RPMI7951 (cell line): ENCODE results near the gene OTOG. TPM values are rescaled to one million over a fixed set of nuclear protein-coding genes. Genes with fewer than 3 reads are reported as not detected.

Source experiments
- DNase-seq: peaks from one replicate; pipeline ENCODE4 v3.0.0-alpha.2; 2012; ENCODE audit warnings: low read depth
- total RNA-seq: library from RNA; depleted of rRNA; stranded (reverse); fragments of >200 nt; shearing (Covaris generic); gene quantifications from 2 replicates; pipeline ENCODE4 v1.2.3, GENCODE V29; 2014

The OTOG gene
- total RNA-seq, 1 experiment from 2014 or later, result not detected

- DNase-seq, result no peak
Measured at GRCh38 chr11:17649696-17650095, 102.6 kb downstream of the OTOG start.

DNA sequence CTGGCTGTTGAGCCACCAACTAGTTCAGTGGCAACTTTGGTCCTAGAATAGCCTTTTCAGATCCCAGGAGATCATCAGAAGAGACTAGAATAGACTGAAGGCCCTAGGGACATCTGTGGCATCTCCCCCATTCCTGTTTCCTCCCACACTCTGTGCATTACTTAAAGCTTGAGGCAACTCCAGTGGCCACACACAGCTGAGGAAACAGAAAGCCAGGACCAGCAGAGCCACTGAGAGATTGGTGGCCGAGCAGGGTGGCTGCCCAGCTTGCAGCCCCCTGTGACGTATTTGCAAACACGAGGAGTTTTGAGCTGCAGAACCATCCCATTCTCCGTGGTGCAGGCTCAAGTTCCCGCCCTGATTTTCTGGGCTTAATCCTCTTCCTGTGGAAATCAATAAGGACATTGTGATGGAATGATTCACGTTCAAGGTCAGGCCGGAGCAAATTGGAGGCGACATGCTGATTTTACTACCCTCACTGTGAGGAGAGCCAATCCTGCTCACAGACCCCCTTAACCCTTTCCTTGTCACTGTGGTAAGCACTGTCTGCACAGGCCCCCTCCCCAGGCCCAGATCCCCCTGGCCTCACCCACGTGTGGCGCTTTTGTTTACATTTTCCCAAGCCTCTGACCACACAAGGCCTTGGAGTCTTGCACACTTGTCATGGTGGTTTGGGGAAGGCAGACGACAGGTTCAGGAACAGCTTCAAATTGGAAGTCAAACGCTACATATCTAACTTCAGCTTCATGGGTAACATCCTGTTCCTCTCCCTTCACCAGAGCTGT lies 103.3 kb downstream of the OTOG start:
- DNase-seq, result peak; percentile 38

DNA sequence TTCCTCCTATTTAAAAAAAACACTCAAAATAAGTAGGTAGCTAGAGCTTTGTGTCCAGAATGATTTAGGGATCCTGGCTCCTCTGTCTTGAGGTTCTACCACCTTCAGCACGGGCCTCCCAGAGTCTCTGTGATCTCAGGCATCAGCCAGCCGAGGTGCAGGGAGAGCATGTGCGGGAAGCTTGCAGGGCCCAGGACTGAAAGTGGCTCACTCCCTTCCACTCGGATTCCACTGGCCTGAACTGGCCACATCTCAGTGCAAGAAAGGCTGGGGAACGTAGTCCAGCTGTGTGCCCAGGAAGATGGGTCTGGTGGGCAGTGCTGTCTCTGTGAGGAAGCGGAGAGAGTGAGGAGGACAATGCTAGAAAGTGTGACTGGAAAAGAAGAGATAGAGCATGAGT lies 104.0 kb downstream of the OTOG start:
- DNase-seq, result no peak

- DNase-seq, result no peak
Measured at GRCh38 chr11:17651681-17652080, 104.6 kb downstream of the OTOG start.

DNA sequence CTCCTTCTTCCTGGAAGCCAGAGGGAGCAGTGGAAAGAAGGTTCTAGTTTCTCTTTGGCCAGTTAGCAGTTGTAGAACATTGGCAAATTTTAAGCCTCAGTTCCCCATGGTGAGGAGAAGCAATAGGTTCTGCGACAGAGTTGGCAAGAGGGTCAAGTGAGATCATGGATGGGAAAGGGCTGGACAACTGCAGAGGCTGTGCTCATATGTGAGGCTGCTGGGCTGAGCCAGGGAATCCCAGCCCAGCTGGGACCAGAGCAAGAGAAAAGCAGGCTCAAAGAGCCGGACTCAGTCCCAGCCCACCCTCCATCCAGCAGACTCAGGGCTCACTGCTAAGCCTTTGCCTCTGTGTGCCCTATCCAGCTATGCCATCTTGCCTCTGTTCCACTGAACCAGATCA lies 105.5 kb downstream of the OTOG start:
- DNase-seq, result no peak

DNA sequence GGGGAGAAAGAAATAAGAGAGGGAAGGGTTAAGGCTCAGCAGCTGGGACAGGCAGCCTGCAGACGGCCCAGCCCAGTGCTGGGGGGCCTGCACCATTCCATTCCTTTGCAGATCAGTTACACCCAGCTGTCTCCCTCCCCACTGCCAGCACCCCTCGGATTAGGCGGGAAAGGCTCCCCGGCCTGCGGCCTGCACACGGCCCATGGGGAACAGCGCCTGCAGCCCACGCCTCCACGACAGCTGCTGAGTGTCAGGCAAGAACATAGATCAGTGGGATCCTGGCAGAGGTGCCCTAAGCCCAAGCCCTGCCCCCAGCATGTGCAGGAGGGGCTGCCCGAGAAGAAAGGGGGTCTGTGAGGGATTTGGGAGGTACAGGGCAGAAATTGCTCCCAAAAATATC lies 106.6 kb downstream of the OTOG start:
- no peak for DNase-seq

GRCh38 chr11:17655682-17656081 lies 108.6 kb downstream of the OTOG start:
- no peak for DNase-seq

- no peak for DNase-seq
Measured at GRCh38 chr11:17658211-17658610, 111.2 kb downstream of the OTOG start.

GRCh38 chr11:17668166-17668565 lies 121.1 kb downstream of the OTOG start:
- DNase-seq, result no peak

GRCh38 chr11:17672469-17672868 lies 125.4 kb downstream of the OTOG start:
- DNase-seq, result no peak

GRCh38 chr11:17673951-17674350 lies 126.9 kb downstream of the OTOG start:
- DNase-seq, result peak; percentile 50

DNA sequence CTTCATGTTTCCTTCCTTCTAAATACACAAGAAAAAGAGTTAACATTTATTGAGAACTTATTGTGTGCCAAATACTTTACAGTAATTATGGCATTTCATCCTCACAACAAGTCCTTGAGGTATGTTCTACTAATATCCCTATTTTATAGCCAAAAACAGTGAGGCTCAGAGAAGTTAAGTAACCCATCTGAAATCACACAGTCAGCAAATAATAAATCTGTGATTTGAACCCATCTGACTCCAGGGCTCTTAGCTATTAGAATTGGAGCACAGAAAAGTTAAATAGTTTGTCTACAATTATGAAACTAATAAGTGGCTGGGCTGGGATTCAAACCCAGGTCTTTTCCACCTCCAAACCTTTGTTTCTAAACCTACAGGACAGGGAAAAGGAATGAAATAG lies 135.8 kb downstream of the OTOG start:
- no peak for DNase-seq

DNA sequence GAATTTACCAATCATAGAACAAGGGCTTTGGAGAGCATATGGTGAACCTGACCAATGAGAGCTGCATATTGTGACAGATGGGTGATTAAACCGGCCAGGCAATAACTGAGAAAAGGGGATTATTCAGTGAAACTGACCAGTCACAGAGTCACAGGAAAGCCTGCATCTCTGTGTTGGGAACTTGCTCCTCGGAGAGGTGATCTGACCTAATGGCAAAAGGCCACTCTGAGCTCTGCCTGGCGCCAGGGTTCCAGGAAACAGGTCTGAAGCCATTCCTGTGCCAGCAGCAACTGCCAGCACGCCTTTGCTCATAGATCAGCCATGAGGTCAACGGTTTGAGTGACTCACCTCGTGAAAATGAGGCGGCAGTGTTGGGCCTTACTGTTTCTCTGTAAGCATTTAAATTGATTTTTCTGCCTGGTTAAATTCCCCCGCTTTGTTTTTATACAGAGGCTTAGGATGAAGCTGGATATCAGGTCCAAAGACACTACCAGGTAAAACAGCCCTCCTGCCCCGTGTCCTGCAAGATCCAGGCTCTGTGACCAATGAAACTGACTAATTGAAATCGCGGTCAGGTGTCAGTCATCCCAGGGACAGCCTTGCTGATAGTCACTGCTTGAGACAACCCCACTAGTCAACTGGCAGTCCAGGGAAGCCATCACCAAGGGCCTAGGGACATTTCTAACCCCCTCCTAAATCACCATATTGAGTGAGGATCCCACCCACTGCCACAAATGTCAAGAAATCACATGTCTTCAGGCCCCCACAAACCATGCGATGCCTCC lies 136.5 kb downstream of the OTOG start:
- peak; percentile 88 for DNase-seq

- DNase-seq, result peak; percentile 13
Measured at GRCh38 chr11:17684550-17684949, 137.5 kb downstream of the OTOG start.

DNA sequence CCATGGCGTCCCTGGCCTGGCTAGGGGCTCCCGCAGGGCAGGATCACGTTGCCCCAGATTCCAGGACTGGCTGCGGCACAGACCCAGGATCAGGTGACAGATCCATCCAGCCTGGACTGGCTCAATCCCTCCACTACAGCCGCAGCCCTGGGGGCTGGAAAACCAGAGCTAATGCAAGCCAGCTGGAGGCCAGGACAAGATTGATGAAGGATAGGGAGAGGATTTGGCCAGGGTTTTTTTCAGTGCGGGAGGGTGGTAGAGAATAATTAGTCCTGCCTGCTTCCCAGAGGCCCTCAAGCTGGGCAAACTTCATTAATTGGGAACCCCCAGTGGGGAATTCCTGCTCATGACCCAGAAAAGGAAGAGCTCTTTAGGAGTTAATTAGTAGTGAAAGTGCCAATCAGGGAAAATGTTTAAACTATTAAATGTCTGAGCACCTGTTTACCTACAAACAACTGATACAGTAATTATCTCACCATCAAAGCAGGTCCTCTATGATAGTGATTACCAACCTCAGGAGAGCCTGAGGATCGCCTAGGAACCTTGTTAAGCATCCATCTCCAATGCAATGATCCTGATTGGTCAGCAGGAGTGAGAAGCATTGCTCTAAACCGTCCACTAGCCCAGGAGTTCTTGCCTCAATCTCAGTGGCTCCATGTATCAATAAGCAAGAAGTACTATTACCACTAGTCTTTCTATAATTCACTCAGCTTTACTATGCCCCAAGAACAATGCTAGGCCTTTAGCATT lies 139.3 kb downstream of the OTOG start:
- DNase-seq, result peak; percentile 91

GRCh38 chr11:17687946-17688670 lies 141.0 kb downstream of the OTOG start:
- DNase-seq, result peak; percentile 47

- no peak for DNase-seq
Measured at GRCh38 chr11:17691550-17691949, 144.5 kb downstream of the OTOG start.

GRCh38 chr11:17691976-17692375 lies 144.9 kb downstream of the OTOG start:
- no peak for DNase-seq

DNA sequence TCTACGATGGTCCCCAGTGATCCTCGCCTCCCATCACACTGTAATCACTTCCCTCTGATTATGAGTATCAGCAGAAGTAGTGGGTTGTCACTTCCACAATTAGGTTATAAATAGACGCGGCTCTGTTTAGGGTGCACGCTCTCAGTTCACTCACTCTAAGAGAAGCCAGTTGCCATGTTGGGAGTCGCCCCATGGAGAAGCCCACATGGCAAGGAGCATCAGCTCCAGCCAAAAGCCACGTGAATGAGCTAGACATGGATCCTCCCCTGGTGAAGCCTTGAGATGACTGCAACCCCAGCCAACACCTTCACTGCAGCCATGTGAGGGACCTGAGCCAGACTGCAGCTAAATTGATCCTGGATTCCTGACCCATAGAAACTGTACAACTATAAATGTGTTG lies 145.9 kb downstream of the OTOG start:
- DNase-seq, result no peak

- no peak for DNase-seq
Measured at GRCh38 chr11:17693531-17693930, 146.5 kb downstream of the OTOG start.

DNA sequence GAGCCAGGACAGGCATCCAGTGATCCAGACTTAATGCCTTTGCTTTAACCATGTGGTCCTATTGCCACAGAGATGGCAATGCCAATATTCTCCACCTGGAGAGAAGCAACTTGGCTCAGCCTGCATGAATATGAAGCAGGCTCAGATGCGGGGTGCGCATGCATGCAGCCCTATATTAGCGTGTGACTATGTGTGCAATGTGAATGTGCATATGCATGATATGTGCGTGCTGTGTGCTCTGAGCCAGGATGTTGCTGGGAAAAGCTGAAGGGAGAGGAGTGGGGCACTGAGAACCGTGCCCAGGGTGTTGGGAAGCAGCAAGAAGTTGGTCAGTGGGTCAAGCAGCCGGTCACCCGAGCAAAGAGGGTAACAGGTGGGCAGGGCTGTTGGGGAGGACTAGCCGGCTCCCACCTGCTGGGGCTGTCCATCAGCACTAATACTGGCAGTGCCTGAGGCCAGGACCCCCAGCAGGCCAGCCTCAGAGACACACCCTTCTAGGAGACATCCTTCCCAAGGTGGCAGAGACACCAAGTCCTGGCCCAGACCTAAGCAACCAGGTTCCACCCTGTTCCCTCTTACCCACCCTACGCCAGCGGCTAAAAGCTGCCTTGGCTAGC lies 147.5 kb downstream of the OTOG start:
- DNase-seq, result no peak
